HL-60 (cell line): Measurements from ENCODE around the gene CIZ1.

Source experiments
- GABPA ChIP-seq: IDR thresholded peaks from 2 replicates; pipeline ENCODE4 v1.6.1; 2012; ENCODE audit warnings: low read depth
- POLR2AphosphoS5 ChIP-seq: IDR thresholded peaks from 2 replicates; pipeline ENCODE4 v1.6.1; 2012; ENCODE audit warnings: low read depth
- TF ChIP-seq, protein P1 (sequence below): IDR thresholded peaks from one replicate; pipeline ENCODE4 v1.5.1; 2011; ENCODE audit warnings: low read length, control low read depth, inconsistent platforms; ENCODE audit not compliant: insufficient read depth
- TF ChIP-seq, protein P2 (sequence below): IDR thresholded peaks from 2 replicates; pipeline ENCODE4 v1.6.1; 2012; ENCODE audit warnings: low read depth; ENCODE audit not compliant: insufficient replicate concordance

DNA sequence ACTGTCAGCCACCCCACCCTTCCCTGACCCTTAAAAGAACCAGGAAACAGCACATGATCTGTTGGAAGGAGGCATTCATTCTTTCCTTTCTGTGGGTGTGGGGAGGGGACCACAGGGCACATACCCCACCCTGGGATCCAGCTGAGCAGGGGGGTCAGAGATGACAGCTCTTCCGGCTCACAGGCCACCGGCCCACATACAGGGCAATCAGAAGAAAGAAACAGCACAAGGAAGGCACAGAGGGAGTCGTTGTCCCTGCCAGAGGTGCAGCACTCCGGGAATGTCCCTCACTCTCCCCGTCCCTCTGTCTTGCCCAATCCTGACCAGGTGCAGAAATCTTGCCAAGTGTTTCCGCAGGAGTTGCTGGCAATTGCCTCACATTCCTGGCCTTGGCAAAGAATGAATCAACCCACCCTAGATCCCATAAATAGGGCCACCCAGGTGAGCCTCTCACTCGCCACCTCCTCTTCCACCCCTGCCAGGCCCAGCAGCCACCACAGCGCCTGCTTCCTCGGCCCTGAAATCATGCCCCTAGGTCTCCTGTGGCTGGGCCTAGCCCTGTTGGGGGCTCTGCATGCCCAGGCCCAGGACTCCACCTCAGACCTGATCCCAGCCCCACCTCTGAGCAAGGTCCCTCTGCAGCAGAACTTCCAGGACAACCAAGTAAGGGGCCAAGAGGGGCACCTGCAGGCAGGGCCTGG, 42.2 kb downstream of the CIZ1 start, which contains the start of gene LCN2:
- TF ChIP-seq GABPA (no peak), POLR2AphosphoS5 (no peak)
- TF ChIP-seq, protein P1, sequence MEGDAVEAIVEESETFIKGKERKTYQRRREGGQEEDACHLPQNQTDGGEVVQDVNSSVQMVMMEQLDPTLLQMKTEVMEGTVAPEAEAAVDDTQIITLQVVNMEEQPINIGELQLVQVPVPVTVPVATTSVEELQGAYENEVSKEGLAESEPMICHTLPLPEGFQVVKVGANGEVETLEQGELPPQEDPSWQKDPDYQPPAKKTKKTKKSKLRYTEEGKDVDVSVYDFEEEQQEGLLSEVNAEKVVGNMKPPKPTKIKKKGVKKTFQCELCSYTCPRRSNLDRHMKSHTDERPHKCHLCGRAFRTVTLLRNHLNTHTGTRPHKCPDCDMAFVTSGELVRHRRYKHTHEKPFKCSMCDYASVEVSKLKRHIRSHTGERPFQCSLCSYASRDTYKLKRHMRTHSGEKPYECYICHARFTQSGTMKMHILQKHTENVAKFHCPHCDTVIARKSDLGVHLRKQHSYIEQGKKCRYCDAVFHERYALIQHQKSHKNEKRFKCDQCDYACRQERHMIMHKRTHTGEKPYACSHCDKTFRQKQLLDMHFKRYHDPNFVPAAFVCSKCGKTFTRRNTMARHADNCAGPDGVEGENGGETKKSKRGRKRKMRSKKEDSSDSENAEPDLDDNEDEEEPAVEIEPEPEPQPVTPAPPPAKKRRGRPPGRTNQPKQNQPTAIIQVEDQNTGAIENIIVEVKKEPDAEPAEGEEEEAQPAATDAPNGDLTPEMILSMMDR = no peak
- TF ChIP-seq, protein P2, sequence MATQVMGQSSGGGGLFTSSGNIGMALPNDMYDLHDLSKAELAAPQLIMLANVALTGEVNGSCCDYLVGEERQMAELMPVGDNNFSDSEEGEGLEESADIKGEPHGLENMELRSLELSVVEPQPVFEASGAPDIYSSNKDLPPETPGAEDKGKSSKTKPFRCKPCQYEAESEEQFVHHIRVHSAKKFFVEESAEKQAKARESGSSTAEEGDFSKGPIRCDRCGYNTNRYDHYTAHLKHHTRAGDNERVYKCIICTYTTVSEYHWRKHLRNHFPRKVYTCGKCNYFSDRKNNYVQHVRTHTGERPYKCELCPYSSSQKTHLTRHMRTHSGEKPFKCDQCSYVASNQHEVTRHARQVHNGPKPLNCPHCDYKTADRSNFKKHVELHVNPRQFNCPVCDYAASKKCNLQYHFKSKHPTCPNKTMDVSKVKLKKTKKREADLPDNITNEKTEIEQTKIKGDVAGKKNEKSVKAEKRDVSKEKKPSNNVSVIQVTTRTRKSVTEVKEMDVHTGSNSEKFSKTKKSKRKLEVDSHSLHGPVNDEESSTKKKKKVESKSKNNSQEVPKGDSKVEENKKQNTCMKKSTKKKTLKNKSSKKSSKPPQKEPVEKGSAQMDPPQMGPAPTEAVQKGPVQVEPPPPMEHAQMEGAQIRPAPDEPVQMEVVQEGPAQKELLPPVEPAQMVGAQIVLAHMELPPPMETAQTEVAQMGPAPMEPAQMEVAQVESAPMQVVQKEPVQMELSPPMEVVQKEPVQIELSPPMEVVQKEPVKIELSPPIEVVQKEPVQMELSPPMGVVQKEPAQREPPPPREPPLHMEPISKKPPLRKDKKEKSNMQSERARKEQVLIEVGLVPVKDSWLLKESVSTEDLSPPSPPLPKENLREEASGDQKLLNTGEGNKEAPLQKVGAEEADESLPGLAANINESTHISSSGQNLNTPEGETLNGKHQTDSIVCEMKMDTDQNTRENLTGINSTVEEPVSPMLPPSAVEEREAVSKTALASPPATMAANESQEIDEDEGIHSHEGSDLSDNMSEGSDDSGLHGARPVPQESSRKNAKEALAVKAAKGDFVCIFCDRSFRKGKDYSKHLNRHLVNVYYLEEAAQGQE = no peak
